Measurements from ENCODE around the gene LRP1B.

GRCh38 chr2:141959016-141959415 is 171.8 kb downstream of the LRP1B start:
- TF ChIP-seq GATA2 (IDR thresholded peaks at IDR 0.05; ENCODE audit: low read depth, low read length) (no peak), GATA3 (IDR thresholded peaks at IDR 0.05; ENCODE audit: low read depth, low read length) (no peak)
